GM18909 (cell line): ENCODE results near the gene ACBD4.

Experiments used
- ATAC-seq: cut with Tn5 transposase; IDR thresholded peaks from one replicate; pipeline ENCODE4 v1.9.1; 2021; ENCODE audit warnings: mild to moderate bottlenecking; ENCODE audit not compliant: unreplicated experiment, poor library complexity

Gene ACBD4

DNA sequence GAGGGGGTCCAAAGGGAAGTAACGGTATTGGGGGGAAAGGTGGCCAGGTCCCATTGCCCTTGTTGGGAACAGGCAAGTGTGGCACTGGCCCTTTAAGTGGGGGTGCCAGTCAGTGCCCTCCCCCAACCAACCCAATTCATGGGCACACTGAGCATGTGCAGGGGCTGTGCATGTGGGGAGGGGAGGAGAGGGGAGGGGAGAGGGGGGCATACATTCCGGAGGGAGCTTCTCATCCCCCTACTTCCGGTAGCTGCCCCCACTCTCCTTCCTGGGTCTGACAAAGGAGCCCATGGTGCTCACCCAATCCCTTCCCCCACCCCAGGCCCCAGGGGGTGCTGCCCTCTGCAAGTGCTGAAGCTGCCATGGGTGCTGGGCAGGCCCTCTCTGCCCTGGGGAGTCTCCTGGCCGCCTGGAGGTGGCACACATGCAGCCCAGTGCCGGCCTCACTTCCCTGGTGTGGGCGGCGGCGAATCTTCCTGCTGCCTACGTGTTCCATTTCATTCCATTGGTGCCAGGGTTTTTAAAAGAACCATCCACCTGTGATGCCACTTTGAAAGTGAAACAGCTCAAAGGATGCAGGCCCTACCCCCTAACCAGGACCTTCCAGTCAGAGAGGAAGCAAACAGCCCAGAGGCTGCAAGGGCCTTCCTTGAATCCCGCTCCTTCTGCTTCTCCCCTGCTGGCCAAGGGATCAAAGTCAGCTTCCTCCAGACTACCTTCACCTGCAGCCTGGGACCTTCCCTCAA, 37.2 kb downstream of the ACBD4 start:
- ATAC-seq: peak; percentile 51

DNA sequence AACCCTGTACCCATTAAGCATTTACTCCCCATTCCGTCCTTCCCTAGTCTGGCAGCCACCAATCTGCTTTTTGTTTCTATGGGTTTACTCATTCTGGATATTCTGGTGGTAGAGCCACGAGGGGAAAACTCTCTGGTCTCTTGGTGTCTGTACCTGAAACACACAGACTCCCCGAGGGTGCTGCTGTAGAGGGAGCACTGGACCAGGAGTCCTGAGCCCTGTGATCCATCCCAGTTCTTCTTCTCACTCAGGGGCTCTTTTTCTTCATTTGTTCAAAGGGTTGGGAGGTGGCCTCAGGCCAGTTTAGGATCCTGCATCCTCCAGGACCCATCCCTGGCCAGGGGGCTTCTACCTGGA, 40.2 kb downstream of the ACBD4 start:
- ATAC-seq: no peak

DNA sequence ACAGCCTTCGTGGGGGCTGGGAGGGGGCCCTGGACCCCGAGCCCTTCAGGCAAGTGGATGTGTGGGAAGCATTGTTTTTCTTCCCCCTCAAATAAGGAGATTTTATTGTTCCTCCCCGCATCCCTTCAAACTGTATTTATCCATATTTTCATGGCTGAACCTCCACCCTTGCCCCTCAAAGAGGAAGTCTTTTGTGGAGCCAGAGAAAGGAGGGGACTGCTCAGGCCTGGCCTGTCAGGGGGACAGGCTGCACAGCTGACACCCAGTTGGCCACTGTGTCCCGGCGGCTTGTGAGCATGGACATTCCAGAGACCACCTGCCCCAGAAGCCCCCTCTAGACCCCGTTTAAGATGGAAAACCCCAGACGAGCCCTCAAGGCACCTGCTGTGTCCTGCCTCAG, 42.1 kb downstream of the ACBD4 start:
- no peak for ATAC-seq

GRCh38 chr17:45184144-45184543, 48.7 kb downstream of the ACBD4 start:
- ATAC-seq: no peak

GRCh38 chr17:45186801-45187354, 51.4 kb downstream of the ACBD4 start:
- ATAC-seq: no peak

GRCh38 chr17:45189009-45189408, 53.5 kb downstream of the ACBD4 start:
- ATAC-seq: no peak

- ATAC-seq: no peak
Observed at GRCh38 chr17:45190503-45191255, 55.2 kb downstream of the ACBD4 start.
